Neural progenitor cell (in vitro differentiated cells): ENCODE measurements around the gene TACR2. TPM values are rescaled to one million over a fixed set of nuclear protein-coding genes. Genes with fewer than 3 reads are reported as not detected.

Experiments
- DNase-seq: peaks from one replicate; pipeline ENCODE4 v3.0.0-alpha.2; 2016; ENCODE audit warnings: low spot score
- H2AFZ ChIP-seq: fragments of 200-600 bp; sonication (generic); replicated peaks from 2 replicates; pipeline ENCODE4 v1.6.1; 2016; ENCODE audit warnings: antibody characterized with exemption
- H3F3A ChIP-seq: fragments of 200-600 bp; sonication (generic); 2 replicates; pipeline ENCODE4 v1.6.1; 2016; ENCODE audit warnings: antibody characterized with exemption, low read depth
- H3K27ac ChIP-seq: fragments of 200-600 bp; sonication (generic); 2 replicates; pipeline ENCODE4 v1.5.1; 2016; ENCODE audit warnings: mild to moderate bottlenecking
- H3K27me3 ChIP-seq: fragments of 200-600 bp; sonication (generic); 2 replicates; pipeline ENCODE4 v1.6.1; 2016; ENCODE audit warnings: mild to moderate bottlenecking, moderate library complexity
- H3K36me3 ChIP-seq: fragments of 200-600 bp; sonication (generic); 2 replicates; pipeline ENCODE4 v1.5.1; 2016
- H3K4me1 ChIP-seq: fragments of 200-600 bp; sonication (generic); 2 replicates; pipeline ENCODE4 v1.6.1; 2016; ENCODE audit warnings: mixed run types
- H3K4me2 ChIP-seq: fragments of 200-600 bp; sonication (generic); 2 replicates; pipeline ENCODE4 v1.6.1; 2016
- H3K4me3 ChIP-seq: fragments of 200-600 bp; sonication (generic); 2 replicates; pipeline ENCODE4 v1.5.1; 2016
- H3K79me2 ChIP-seq: fragments of 200-600 bp; sonication (generic); 2 replicates; pipeline ENCODE4 v1.6.1; 2016; ENCODE audit warnings: low read depth
- H3K9ac ChIP-seq: fragments of 200-600 bp; sonication (generic); 2 replicates; pipeline ENCODE4 v1.6.1; 2016
- H3K9me3 ChIP-seq: fragments of 200-600 bp; sonication (generic); 2 replicates; pipeline ENCODE4 v1.5.1; 2016; ENCODE audit warnings: low read depth
- H4K20me1 ChIP-seq: fragments of 200-600 bp; sonication (generic); 2 replicates; pipeline ENCODE4 v1.6.1; 2016; ENCODE audit warnings: low read depth
- H3K27ac Mint-ChIP-seq: 3 replicates; pipeline ENCODE4 v1.8.0; 2021; ENCODE audit warnings: mixed read lengths
- H3K27me3 Mint-ChIP-seq: 2 replicates; pipeline ENCODE4 v1.8.0; 2022; ENCODE audit warnings: low read depth, mild to moderate bottlenecking, inconsistent platforms, moderate library complexity, mixed read lengths; ENCODE audit not compliant: insufficient read depth
- H3K36me3 Mint-ChIP-seq: 3 replicates; pipeline ENCODE4 v1.8.0; 2021; ENCODE audit warnings: mixed read lengths
- H3K4me1 Mint-ChIP-seq: 3 replicates; pipeline ENCODE4 v1.8.0; 2021; ENCODE audit warnings: mixed read lengths
- H3K4me3 Mint-ChIP-seq: 3 replicates; pipeline ENCODE4 v1.8.0; 2021; ENCODE audit warnings: mild to moderate bottlenecking, moderate library complexity, mixed read lengths
- H3K9me3 Mint-ChIP-seq: 3 replicates; pipeline ENCODE4 v1.8.0; 2020; ENCODE audit warnings: mixed read lengths
- EZH2 ChIP-seq: fragments of 200-600 bp; sonication (generic); IDR thresholded peaks from 2 replicates; pipeline ENCODE4 v1.6.1; 2017; ENCODE audit warnings: antibody characterized with exemption, mild to moderate bottlenecking, moderate library complexity
- EZH2phosphoT487 ChIP-seq: fragments of 200-600 bp; sonication (generic); IDR thresholded peaks from 2 replicates; pipeline ENCODE4 v1.6.1; 2017; ENCODE audit warnings: antibody characterized with exemption
- total RNA-seq: library from RNA; depleted of rRNA; stranded (reverse); fragments of >200 nt; gene quantifications from 2 replicates; pipeline ENCODE4 v1.2.3, GENCODE V29; 2015; ENCODE audit warnings: low replicate concordance
- TF ChIP-seq, protein P1 (sequence below): fragments of 200-600 bp; sonication (generic); IDR thresholded peaks from 2 replicates; pipeline ENCODE4 v1.5.1; 2017; ENCODE audit warnings: antibody characterized with exemption, mild to moderate bottlenecking

Gene TACR2
- total RNA-seq, 1 donor from 2014 or later = not detected

DNA sequence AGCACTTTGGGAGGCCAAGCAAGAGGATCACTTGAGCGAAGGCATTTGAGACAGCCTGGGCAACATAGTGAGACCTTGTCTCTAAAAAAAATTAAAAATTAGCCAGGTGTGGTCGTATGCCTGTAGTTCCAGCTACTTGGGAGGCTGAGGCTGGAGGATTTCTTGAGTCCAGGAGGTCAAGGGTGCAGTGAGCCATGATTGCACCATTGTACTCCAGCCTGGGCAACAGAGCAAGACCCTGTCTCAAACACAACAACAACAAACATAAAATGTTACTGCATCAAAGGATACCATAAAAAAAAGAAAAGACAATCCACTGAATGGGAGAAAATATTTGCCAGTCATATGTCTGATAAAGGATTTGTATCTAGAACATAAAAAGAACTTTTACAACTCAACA is 60.5 kb downstream of the TACR2 start:
- H4K20me1 ChIP-seq = no peaks in the 10 kb centered on the region
- peaks cover 11% of the 10 kb centered on the region for H3K4me1 ChIP-seq
- H2AFZ ChIP-seq = no peak overlapping the region
- no peaks in the 10 kb centered on the region for H3K9me3 Mint-ChIP-seq
- H3K36me3 Mint-ChIP-seq = peaks cover 8% of the 10 kb centered on the region
- peaks cover 9% of the 10 kb centered on the region for H3K4me1 Mint-ChIP-seq
- peaks cover 5% of the 10 kb centered on the region for H3K27me3 Mint-ChIP-seq
- no peaks in the 10 kb centered on the region for H3K27me3 ChIP-seq
- H3K79me2 ChIP-seq = peaks cover 4% of the 10 kb centered on the region
- no peak for DNase-seq
- H3K4me3 Mint-ChIP-seq = no peak overlapping the region
- H3K27ac ChIP-seq = no peak overlapping the region
- no peak overlapping the region for H3K4me2 ChIP-seq
- H3K9me3 ChIP-seq = no peaks in the 10 kb centered on the region
- no peaks in the 10 kb centered on the region for H3F3A ChIP-seq
- H3K4me3 ChIP-seq = no peak overlapping the region
- no peak overlapping the region for H3K27ac Mint-ChIP-seq
- H3K36me3 ChIP-seq = no peaks in the 10 kb centered on the region
- no peak overlapping the region for H3K9ac ChIP-seq
- no peak for TF ChIP-seq EZH2
- TF ChIP-seq EZH2phosphoT487 = no peak
- TF ChIP-seq, protein P1, sequence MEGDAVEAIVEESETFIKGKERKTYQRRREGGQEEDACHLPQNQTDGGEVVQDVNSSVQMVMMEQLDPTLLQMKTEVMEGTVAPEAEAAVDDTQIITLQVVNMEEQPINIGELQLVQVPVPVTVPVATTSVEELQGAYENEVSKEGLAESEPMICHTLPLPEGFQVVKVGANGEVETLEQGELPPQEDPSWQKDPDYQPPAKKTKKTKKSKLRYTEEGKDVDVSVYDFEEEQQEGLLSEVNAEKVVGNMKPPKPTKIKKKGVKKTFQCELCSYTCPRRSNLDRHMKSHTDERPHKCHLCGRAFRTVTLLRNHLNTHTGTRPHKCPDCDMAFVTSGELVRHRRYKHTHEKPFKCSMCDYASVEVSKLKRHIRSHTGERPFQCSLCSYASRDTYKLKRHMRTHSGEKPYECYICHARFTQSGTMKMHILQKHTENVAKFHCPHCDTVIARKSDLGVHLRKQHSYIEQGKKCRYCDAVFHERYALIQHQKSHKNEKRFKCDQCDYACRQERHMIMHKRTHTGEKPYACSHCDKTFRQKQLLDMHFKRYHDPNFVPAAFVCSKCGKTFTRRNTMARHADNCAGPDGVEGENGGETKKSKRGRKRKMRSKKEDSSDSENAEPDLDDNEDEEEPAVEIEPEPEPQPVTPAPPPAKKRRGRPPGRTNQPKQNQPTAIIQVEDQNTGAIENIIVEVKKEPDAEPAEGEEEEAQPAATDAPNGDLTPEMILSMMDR = no peak

DNA sequence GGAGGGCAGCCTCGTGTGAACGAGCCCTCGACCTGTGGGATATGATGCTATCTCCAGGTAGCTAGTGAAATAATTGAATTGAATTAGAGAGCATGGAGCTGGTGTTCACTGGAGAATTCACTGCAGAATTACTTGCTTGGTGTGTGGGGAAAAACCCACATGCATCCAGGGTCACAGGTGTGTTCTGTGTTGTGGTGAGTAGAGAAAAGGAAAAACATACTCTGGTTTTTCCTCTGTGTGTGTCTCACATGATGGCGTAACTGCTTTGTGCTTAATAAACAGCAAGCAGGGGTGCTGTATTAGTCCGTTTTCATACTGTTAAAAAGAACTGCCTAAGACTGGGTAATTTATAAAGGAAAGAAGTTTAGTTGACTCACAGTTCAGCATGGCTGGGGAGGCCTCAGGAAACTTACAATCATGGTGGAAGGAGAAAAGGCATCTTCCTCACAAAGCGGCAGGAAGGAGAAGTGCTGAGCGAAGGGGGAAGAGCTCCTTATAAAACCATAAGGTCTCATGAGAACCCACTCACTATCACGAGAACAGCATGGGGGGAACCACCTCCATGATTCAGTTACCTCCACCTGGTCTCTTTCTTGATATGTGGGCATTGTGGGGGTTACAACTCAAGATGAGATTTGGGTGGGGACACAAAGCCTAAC is 62.6 kb downstream of the TACR2 start:
- Histone ChIP-seq H2AFZ (no peak overlapping the region), H3K79me2 (peaks cover 4% of the 10 kb centered on the region), H3K27ac (no peak overlapping the region), H3K4me3 (no peak overlapping the region), H3K4me2 (no peak overlapping the region), H3K36me3 (no peaks in the 10 kb centered on the region), H3F3A (no peaks in the 10 kb centered on the region), H3K9ac (no peak overlapping the region), H3K4me1 (peaks cover 11% of the 10 kb centered on the region), H3K9me3 (no peaks in the 10 kb centered on the region), H4K20me1 (no peaks in the 10 kb centered on the region), H3K27me3 (no peaks in the 10 kb centered on the region)
- TF ChIP-seq EZH2phosphoT487 (no peak), EZH2 (no peak)
- TF ChIP-seq, protein P1 = no peak
- Mint-ChIP-seq H3K27me3 (peaks cover 2% of the 10 kb centered on the region), H3K4me1 (peaks cover 8% of the 10 kb centered on the region), H3K4me3 (no peak overlapping the region), H3K36me3 (peaks cover 5% of the 10 kb centered on the region), H3K9me3 (no peaks in the 10 kb centered on the region), H3K27ac (peak overlapping the region; percentile 80)
- no peak for DNase-seq

Other genes starting within 250 kb of the TACR2 start
- gene SUPV3L1, start 236.7 kb downstream of the TACR2 start, total RNA-seq = 31.9 and 32.2 TPM in 2 replicates
- gene HKDC1, start 196.6 kb downstream of the TACR2 start, total RNA-seq = 0.30 TPM in 1 of 2 replicates, not detected in the other
- gene HK1, start 138.4 kb downstream of the TACR2 start, total RNA-seq = 30.1 and 45.8 TPM in 2 replicates
- gene TSPAN15, start 34.5 kb upstream of the TACR2 start, total RNA-seq = 6.8 and 8.7 TPM in 2 replicates
- not detected in 2 replicates for gene NEUROG3, start 156.5 kb upstream of the TACR2 start, total RNA-seq
- gene FAM241B, start 213.3 kb upstream of the TACR2 start, total RNA-seq = 2.6 and 4.6 TPM in 2 replicates